Cerebellar nuclear complex (tissue), 1 donor: ENCODE results near the gene ZNF467.

Experiments used
- DNase-seq, 2 experiments: peaks; one replicate each; lab custom pipeline; 2025; lab: John Stamatoyannopoulos, UW

The ZNF467 gene

DNA sequence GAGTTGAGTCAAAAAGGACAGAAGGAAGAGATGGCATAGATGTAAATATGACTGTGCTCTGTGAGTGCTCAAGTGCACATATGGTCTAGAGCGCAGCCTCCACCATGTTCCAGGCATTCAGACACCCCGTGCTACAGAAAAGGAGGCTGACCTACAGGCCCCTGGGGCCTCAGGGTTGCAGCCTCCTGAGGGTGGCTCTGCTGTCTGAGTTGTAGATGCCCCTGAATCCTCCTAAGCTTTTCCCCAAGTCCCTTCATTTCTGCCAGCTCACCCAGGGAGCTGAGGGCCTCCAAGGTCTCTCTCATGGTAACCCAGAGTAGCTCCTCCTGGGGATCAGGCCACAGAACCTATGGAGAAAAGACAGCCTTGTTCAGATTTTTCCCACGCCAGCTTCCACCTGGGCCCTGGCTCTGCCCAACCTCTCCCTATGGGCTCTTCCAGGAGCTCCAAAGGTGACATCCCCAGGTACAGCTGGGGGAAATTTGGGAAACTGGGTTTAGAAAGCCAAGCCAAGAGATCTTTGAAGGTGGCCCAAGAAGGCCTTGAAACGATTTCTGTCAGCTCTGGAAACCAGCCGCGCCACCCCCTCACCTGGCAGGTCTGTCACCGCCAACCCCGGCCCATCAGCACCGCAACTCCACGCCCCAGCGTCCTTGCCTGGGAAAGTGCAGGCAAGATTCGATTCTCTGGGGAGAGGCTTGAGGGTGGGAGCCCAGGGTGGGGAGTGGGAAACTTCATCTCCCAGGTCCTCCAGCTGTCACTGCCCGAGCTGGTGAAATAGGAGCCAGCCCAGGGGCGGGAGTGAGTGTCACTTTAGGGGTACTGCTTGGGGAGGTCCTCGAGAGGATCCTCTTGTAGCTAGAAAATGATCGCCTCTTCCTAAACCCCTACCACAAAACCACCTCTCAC lies 2.4 kb downstream of the ZNF467 start:
- DNase-seq: no peak

DNA sequence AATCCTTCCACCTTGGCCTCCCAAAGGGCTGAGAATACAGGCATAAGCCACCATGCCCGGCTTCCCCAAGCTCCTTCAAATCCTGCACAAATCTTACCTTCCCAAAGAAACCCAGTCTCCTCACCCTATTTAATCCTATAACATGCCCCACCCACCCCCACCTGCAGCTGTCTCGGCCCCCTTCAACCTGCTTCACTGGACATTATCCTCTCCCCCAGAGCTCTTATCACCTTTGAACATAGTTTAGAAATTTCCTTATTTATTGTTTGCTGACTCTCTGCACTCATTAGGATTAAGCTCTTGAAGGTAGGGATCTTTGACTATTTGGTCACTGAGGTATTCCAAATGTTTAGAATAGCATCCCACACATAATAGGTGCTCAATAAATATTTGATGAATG lies 3.5 kb downstream of the ZNF467 start:
- no peak for DNase-seq

DNA sequence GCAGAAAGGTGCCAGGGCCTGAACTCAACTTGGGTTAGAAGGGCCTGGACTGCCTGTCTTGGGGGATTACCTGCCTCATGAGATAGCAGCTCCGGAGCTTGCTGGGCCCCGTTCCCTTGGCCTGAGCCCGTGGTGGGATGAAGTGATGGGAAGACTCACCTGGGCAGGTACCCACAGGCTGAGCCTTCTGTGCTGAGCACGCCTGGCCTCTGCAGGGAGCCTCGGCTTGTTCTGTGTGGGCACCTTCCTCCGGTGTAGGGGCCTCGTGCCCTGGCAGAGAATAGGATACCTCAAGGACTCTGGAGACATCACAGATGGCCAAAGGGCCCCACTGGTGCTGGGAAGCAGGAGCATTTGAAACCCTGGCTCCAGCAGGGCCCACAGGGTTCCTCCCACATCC lies 4.5 kb downstream of the ZNF467 start:
- no peak for DNase-seq

DNA sequence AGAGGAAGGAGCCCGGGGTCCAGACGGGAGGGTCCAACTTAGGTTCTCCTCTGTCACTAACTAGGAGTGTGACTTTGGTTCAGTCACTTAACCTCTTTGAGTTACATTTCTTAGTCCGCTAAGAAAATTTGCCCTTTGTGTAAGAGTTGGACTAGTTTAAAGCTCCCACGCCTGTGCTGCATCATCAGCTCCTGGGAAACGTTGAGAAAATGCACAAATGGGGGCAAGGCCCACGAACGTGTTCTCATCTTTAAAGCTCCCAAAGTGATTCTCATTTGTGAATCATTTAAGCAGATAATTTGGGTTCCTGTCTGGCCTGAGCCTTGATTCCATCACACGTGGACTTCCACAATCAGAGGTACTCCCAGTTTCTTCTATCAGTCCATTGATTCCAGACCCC lies 6.3 kb downstream of the ZNF467 start:
- no peak for DNase-seq

DNA sequence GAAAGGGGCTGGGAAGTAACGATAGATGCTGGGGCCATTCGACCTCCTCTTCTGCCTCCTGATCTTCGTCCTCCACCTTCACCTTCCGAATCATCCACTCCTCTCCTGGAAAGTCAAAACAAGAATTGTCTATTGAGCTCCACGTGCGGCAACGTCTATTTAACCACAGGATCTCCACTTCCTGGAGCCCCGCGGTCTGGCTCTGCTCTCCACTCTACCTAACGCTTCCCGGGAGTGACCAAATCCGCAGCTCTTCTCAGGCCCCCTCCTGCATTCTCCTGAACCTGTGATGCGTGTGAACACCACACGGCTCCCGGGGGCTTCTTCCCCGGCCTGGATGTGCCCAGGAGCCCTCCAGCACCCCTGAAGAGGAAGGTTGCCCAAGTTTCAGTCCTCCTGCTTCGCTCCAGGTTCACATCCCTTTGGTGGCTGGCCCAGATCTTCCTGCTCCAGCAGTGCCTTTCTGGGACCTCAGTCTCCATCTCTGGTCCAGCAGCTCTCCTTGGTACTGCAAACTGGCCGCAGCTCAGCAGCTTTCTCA lies 7.2 kb downstream of the ZNF467 start:
- DNase-seq: no peak

DNA sequence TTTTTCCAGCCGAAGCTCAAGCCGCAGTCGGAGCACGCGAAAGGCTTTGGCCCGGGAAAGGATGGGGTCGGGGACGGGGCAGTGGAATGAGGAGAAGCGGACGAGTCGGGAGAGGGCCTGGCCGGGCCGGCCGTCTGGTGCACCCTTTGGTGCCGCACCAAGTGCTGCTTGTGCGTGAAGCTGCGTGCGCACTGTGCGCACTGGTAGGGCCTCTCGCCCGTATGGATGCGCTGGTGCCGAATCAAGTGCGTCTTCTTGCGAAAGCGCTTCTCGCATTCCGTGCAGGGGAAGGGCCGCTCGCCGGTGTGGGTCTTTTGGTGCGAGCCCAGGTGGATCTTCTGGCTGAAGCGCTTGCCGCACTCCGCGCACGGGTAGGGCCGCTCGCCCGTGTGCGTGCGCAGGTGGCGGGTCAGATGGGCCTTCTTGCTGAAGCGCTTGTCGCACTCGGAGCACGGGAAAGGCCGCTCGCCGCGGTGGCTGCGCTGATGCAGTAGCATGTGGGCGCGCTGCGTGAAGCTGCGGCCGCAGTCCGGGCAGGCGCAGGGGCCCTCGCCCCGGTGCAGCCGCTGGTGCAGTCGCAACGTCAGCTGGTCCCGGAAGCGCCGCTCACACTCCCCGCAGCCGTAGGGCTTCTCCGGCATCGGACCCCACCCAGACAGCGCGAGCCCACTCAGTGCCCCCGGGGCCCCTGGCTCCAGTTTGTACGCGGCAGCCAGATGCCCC lies 7.8 kb downstream of the ZNF467 start:
- DNase-seq: no peak

DNA sequence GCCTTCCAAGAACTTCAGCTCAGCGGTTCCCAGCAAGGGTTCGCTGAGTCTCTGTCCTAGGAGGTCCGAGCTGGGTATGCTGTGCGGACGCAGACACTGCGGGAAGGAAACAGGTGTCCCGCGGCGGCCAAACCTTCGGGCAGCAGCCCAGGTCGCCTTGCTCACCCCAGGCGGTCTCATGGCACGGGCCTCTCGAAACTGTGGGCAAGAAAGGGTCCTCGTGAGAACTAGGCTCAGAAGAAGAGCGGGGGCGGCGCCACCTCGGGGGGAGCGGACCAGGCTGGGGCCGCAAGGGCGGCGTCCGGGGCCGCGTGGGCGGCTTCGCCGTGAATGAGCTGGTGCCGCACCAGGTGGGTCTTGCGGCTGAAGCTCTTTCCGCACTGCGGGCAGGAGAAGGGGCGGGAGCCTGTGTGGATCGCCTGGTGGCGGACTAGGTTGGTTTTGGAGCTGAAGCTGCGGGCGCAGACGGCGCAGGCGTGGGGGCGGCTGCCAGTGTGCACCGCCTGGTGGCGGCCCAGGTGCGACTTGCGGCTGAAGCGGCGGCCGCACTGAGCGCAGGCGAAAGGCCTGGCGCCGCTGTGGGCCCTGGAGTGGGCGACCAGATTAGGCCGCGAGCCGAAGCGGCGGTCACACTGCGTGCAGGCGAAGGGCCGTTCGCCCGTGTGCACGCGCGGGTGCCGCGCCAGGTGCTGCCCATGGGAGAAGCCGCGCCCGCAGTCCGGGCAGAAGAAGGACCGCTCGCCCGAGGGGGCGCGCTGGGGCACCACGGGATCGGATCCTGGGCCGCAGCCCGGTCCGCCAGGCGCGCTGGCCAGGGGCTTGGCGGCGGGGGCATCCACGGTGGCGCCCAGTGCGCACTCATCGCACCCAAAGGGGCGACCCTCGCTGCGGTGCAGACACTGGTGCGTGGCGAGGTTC lies 8.6 kb downstream of the ZNF467 start:
- no peak for DNase-seq

DNA sequence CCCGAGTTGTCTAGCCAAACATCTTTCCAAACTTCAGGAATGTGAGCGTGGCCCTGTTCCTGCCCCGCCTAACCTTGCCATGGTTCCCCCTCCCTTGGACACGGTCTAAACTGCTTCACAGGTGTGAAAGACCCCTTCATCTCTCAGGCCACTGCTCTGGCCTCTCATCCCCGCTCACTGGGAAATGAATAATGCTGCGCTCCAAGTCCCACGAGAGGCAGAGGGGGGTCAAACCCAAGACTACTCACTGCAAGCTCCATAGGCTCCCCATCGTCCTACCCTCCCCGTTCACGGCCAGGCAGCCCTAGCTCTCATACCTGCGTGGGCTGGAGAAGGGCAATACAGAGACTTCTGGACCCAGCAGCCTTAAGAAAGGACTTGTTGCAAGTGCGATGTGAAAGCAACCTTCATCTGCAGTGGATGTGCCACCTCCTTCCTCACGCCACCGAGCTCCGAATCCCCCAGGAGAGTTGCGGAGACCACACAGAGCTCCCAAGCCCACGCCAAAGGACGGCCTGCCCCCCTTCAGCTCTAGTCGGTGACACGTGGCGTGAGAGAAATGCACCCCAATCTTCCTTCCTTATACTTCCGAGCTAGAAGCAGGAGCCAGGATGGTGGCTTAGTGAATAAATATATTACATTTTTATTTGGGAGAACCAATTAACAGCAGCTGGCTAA lies 9.7 kb downstream of the ZNF467 start:
- DNase-seq: no peak

DNA sequence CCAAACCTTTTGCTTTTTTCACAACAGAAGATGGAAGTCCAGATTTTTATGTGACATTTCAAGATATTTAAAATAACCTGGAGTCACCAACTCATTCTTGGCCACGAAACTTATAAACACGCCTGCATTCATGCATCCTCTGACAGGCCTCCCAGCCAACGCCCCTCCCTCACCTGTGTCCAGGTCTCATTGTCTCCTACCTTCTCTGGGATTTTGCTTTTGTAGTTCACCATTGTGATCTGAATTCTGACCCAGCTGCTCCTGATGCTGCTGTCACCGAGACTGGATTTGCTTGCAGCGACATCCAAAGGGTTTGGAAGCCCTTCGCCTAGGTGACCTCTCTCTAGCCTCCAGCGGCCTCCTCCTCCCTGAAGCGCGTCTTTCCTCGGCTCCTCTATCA lies 10.8 kb downstream of the ZNF467 start:
- no peak for DNase-seq

DNA sequence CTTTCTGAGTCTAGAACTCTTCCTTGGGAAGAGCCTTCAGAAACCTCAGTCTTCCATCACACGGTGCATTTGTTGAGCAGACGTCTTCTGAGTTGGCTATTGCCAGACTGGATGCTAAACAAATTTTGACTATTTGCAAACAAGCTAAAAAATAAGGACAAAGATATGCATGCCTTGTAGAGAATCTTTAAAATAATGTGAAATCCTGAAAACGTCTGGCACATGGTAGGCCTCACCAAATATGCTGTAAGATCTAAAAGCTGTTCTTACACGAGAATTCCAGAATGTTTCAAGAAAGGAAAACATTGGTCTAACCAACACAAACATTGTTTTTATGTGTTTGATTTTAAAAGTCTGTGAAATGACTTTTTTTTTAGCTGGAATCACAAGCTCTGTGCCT lies 11.3 kb downstream of the ZNF467 start:
- DNase-seq: no peak

DNA sequence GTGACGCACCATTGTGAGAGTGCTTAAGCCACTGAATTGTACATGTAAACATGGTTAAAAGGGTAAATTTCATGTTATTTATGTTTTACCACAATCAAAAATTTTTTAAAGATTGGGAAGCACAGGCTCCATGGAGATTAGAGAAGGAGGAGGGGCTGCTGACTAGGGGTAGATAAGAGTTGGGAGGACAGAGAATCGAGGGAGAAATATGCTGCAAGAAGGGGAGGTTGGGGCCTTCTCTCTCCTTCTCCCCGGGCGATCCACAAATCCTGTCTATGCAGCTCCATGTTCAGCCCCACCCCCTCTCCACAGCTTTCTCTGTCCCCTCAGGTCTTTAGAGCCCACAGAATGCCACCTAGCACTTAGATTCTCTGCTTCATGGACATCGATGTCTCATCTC lies 12.1 kb downstream of the ZNF467 start:
- no peak for DNase-seq

DNA sequence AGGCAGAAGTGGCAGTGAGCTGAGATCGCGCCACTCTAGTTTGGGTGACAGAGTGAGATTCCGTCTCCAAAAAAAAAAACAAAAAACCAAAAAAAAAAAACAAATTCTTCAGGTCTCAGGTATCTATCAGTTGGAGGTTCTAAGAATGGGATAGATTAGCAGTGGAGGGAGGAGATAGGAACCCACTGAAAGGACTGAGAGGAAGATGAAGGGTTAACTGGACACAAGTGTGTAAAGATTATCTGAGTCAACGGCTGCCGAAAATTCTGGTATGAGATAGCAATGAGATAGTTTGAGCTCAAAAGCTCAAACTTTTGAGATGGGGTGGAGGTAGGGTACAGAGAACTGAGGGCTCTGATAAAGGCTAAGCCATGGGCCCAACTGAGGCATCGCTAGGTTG lies 12.8 kb downstream of the ZNF467 start:
- DNase-seq: no peak

DNA sequence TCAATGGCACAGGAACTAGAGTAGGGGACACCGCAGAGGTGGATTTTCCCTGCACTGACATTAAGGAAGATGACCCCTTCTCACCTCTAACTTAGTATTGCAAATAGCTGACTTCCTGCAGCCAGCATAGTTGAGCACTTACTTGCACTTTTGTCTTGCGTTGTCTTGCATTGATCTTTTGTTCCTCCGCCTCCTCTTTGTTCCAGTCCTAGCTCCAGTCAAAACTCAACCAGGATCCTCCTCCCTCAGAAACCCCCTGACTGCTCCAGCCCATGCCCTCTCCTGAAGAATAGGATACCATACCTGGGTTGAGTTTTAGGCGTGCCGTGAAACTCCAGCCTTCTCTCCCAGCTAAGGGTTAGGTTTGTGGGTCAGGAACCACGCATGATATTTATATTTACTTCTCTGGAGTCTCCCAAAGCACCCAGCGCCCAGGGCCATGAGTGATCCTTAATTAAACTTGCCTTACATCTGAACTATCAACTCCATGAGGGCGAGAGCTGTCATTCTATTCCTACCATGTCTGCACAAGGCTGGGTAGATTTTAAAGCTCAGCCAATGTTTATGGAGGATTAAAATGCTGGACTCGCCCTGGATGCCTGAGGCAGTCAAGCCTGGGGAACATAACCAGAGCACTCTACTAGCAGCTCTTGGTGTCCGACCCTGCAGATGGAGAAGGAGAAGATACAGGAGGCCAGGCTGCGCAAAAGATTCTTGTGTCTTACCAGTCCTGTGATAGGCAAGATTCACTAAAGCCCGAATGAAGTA lies 14.1 kb downstream of the ZNF467 start:
- DNase-seq: no peak

DNA sequence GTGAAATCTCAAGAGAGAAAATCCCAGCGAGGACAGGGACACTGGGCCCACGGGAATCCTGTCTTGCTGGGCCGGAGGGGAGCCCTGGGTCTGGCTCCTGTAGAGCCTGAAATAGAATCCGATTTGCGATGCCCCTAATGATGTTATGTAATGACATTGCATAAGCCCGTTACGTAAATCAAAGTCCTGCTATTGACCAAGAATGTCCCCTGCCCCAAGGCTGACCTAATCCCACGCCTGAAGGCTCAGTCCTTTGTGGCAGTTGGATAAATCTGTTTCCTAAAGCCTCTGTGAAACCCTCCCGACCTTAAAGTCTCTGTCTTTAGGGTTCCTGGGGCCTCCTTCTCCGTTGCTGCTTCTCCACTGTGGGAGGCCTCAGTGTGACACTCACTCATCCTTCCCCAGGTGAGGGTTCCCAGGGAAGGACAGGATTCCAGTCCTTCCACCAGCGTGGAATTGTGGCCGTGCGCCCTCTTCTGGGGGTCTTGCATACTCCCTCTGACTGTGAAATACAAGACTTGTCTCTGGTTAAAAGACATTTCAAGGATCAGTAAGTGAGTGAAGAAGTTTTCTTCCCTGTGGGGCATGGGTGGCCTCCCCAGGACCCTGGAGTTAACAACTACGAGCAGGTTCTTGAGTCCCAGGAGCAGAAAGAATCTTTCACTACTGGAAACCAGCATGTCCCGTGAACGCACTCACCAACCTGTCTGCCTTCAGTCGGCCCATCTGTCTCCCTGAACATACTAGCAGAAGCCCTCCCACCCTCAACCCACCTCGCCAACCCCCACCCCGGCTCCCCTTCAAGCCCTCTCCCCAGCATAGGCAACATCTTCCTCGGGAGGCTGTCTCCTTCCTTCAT lies 19.8 kb downstream of the ZNF467 start:
- DNase-seq: peak in 1 of 2 experiments; percentile 22

DNA sequence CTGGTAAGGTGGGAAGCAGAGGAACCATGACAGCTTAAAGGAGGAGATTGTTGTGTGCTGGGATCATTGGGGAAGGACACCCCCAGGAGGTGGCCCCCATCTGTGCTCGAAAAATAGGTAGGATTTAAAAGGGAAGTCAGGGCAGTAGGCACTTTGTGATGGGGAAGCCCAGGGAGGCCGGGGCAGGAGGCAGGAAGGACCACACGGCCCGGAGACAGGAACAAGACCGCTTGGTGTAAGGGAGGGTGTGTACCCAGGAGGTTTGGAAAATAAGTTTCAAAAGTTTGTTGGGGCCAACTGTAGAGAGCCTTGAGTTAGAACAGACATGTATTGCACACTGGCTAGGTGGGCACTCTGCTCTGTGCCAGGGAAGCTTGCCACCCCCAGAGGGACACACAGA lies 20.7 kb downstream of the ZNF467 start:
- no peak for DNase-seq

DNA sequence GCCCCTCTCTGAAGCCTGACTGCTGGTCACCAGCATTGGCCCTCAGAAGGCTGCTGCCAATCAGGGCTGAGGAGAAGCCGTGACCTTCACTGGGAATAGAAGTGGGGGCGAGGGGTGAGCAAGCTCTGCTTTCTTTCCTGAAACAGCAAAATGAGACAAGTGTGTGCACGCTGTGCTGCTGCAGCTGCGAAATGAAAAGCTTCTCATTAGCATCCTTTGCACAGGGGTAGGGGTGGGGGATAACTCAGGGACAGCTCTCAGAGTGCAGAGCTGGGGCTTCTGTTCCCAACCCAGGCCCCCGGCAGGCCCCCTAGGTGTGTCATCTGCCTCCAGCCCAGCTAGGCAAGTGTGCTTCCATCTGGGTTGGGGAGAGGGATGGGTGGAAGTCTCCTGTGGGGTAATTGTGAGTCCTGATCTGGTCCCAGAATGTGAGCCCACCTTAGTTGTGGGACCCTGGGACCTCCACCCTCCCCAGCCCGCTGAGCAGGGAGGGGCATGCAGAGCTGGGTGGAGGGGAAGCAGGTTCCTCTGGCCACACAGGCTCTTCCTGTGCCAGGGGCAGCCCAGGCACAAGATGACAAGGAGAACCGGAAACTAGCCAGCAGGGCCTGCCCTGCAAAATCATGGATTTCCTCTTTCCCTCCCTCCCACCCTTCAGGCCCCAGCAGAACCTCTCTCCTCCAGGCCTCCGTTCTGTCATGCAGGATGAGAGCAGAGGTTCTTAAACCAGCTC lies 22.2 kb downstream of the ZNF467 start:
- DNase-seq: no peak

DNA sequence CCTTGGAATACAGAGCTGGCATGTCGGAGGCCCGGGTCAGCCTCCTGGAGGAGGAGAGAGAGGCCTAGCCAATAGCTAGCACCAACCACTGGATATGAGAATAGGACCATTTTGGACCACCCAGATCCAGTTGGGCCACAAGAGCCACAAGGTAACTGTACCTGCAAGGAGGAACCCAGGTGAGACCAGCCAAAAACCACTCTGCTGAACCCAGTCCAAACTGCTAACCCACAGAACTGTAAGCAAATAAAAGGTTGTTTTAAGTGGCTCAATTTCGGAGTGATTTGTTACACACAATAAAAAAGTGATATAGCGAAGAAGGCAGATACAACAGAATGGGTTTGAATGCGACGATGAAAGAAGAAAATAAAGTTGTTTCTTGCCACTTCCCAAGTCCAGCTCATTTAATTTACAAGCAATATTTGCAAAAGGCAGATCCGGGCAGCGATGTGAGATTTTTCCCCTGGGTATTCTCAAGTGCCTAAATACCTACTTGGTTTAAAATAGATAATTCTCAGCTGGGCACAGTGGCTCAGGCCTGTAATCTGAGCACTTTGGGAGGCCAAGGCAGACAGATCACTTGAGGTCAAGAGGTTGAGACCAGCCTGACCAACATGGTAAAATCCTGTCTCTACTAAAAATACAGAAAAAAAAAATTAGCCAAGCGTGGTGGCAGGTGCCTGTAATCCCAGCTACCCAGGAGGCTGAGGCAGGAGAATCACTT lies 23.1 kb downstream of the ZNF467 start:
- DNase-seq: no peak
